Activated CD4-positive, alpha-beta T cell treated with anti-CD3 and anti-CD28 coated beads for 36 hours (primary cell): ENCODE results near the gene CCDC171. TPM values are rescaled to one million over a fixed set of nuclear protein-coding genes. Genes with fewer than 3 reads are reported as not detected.

ENCODE experiments used
- ATAC-seq: fragments of 200-7000 bp; cut with Tn5 transposase; one replicate; pipeline ENCODE4 v1.10.0; 2021; ENCODE audit warnings: mild to moderate bottlenecking, moderate library complexity
- CTCF ChIA-PET: fragments of 350-600 bp; sonication (Branson Sonifier 250); formaldehyde crosslinking; loops from one replicate; lab custom pipeline; 2021; ENCODE audit warnings: antibody characterized with exemption; lab: Charles Lee
- POLR2A ChIA-PET: fragments of 350-600 bp; sonication (Branson Sonifier 250); formaldehyde crosslinking; loops from one replicate; lab custom pipeline; 2021; ENCODE audit warnings: antibody characterized with exemption, inconsistent platforms; lab: Charles Lee
- DNase-seq: peaks from one replicate; pipeline ENCODE4 v3.0.0-alpha.2; 2020
- H3K27ac Mint-ChIP-seq: one replicate; pipeline ENCODE4 v1.8.0; 2021; ENCODE audit warnings: mixed read lengths
- H3K27me3 Mint-ChIP-seq: one replicate; pipeline ENCODE4 v1.8.0; 2021; ENCODE audit warnings: mixed read lengths
- H3K36me3 Mint-ChIP-seq: one replicate; pipeline ENCODE4 v1.8.0; 2021; ENCODE audit warnings: low read depth, mixed read lengths
- H3K4me1 Mint-ChIP-seq: one replicate; pipeline ENCODE4 v1.8.0; 2021; ENCODE audit warnings: mixed read lengths
- H3K4me3 Mint-ChIP-seq: one replicate; pipeline ENCODE4 v1.8.0; 2021; ENCODE audit warnings: mild to moderate bottlenecking, moderate library complexity, mixed read lengths
- H3K9me3 Mint-ChIP-seq: one replicate; pipeline ENCODE4 v1.8.0; 2021; ENCODE audit warnings: low read depth, mixed read lengths
- intact Hi-C, 2 experiments: fragments of 100-400 bp; cut with DNase I in 1 of 2; cut with micrococcal nuclease in 1 of 2; formaldehyde crosslinking; loops; one replicate each; pipeline versions ENCODE4 v1.14.2 to v1.15.1; 2022 to 2024; cut with DNase I, micrococcal nuclease
- total RNA-seq, 2 experiments: library from RNA; stranded (reverse); gene quantifications; one replicate each; pipeline ENCODE4 v1.2.3, GENCODE V29; 2021

The CCDC171 gene
- total RNA-seq, 2 experiments from 2014 or later, result 2.8 to 2.9 TPM

GRCh38 chr9:15612962-15613361, 60.1 kb downstream of the CCDC171 start:
- Mint-ChIP-seq H3K27me3 (no peaks in the 10 kb centered on the region), H3K9me3 (no peaks in the 10 kb centered on the region), H3K36me3 (peaks cover 6% of the 10 kb centered on the region), H3K4me1 (peaks cover 2% of the 10 kb centered on the region), H3K27ac (no peak overlapping the region), H3K4me3 (no peak overlapping the region)
- no peak for DNase-seq
- ATAC-seq, result no peak
- POLR2A ChIA-PET, result no interaction called here
- CTCF ChIA-PET, result interaction anchor here (0.7 kb wide), 1 partner anchor 391 kb away, joined by 4 read pairs; no protein-coding TSS in a partner anchor
- intact Hi-C loops, result no loop called here

GRCh38 chr9:15617782-15618181, 64.9 kb downstream of the CCDC171 start:
- CTCF ChIA-PET, result interaction anchor here (0.6 to 2.0 kb wide), 2 partner anchors 11 to 84 kb away, joined by 3 to 7 read pairs; no protein-coding TSS in a partner anchor
- H3K27me3 Mint-ChIP-seq, result no peaks in the 10 kb centered on the region
- H3K9me3 Mint-ChIP-seq, result no peaks in the 10 kb centered on the region
- no peak for DNase-seq
- POLR2A ChIA-PET, result no interaction called here
- H3K4me3 Mint-ChIP-seq, result no peak overlapping the region
- intact Hi-C loops, result no loop called here
- ATAC-seq, result no peak
- H3K36me3 Mint-ChIP-seq, result peaks cover 6% of the 10 kb centered on the region
- no peaks in the 10 kb centered on the region for H3K4me1 Mint-ChIP-seq
- no peak overlapping the region for H3K27ac Mint-ChIP-seq

- intact Hi-C loops, result no loop called here
- ChIA-PET POLR2A (interaction anchor here (0.6 kb wide), 1 partner anchor 673 kb away, joined by 3 read pairs; no protein-coding TSS in a partner anchor), CTCF (interaction anchor here (0.5 to 2.0 kb wide), 3 partner anchors 12 to 236 kb away, joined by 3 to 7 read pairs (median 3); no protein-coding TSS in a partner anchor)
- Mint-ChIP-seq H3K4me3 (no peak overlapping the region), H3K4me1 (no peaks in the 10 kb centered on the region), H3K27ac (no peak overlapping the region), H3K36me3 (peaks cover 6% of the 10 kb centered on the region), H3K9me3 (no peaks in the 10 kb centered on the region), H3K27me3 (no peaks in the 10 kb centered on the region)
- no peak for ATAC-seq
- no peak for DNase-seq
These were observed 65.9 kb downstream of the CCDC171 start for GRCh38 chr9:15618540-15619331.

GRCh38 chr9:15622318-15622971, 69.6 kb downstream of the CCDC171 start:
- CTCF ChIA-PET, result interaction anchor here (0.7 to 1.5 kb wide), 3 partner anchors 12 to 19 kb away, joined by 3 read pairs; no protein-coding TSS in a partner anchor
- no peak for DNase-seq
- no peak overlapping the region for H3K27ac Mint-ChIP-seq
- no peaks in the 10 kb centered on the region for H3K27me3 Mint-ChIP-seq
- peaks cover 3% of the 10 kb centered on the region for H3K36me3 Mint-ChIP-seq
- H3K4me1 Mint-ChIP-seq, result no peaks in the 10 kb centered on the region
- peaks cover 4% of the 10 kb centered on the region for H3K9me3 Mint-ChIP-seq
- no peak overlapping the region for H3K4me3 Mint-ChIP-seq
- no peak for ATAC-seq
- POLR2A ChIA-PET, result no interaction called here
- intact Hi-C loops, result no loop called here

GRCh38 chr9:15635752-15636151, 82.9 kb downstream of the CCDC171 start:
- Mint-ChIP-seq H3K9me3 (peaks cover 2% of the 10 kb centered on the region), H3K4me1 (no peaks in the 10 kb centered on the region), H3K27ac (no peak overlapping the region), H3K27me3 (no peaks in the 10 kb centered on the region), H3K4me3 (no peak overlapping the region), H3K36me3 (no peaks in the 10 kb centered on the region)
- ATAC-seq, result no peak
- no peak for DNase-seq
- CTCF ChIA-PET, result interaction anchor here (1.3 kb wide), 1 partner anchor 24 kb away, joined by 3 read pairs; no protein-coding TSS in a partner anchor
- intact Hi-C loops, result no loop called here
- POLR2A ChIA-PET, result no interaction called here

- ChIA-PET CTCF (interaction anchor here (1.1 kb wide), 1 partner anchor 12 kb away, joined by 5 read pairs; no protein-coding TSS in a partner anchor), POLR2A (no interaction called here)
- no peak overlapping the region for H3K4me3 Mint-ChIP-seq
- no peak for ATAC-seq
- H3K36me3 Mint-ChIP-seq, result no peaks in the 10 kb centered on the region
- DNase-seq, result no peak
- no peaks in the 10 kb centered on the region for H3K9me3 Mint-ChIP-seq
- no peak overlapping the region for H3K27ac Mint-ChIP-seq
- intact Hi-C loops, result loop anchor here in 1 of 2 experiments (10.0 kb wide), 1 partner anchor 535 kb away; no protein-coding TSS in a partner anchor
- H3K4me1 Mint-ChIP-seq, result no peaks in the 10 kb centered on the region
- peaks cover 3% of the 10 kb centered on the region for H3K27me3 Mint-ChIP-seq
These were observed 87.3 kb downstream of the CCDC171 start for GRCh38 chr9:15640121-15640520.

- no peak for DNase-seq
- Mint-ChIP-seq H3K36me3 (no peaks in the 10 kb centered on the region), H3K4me3 (no peak overlapping the region), H3K9me3 (no peaks in the 10 kb centered on the region), H3K27me3 (peaks cover 3% of the 10 kb centered on the region), H3K27ac (no peak overlapping the region), H3K4me1 (no peaks in the 10 kb centered on the region)
- intact Hi-C loops, result loop anchor here in 1 of 2 experiments (10.0 kb wide), 1 partner anchor 536 kb away; no protein-coding TSS in a partner anchor
- CTCF ChIA-PET, result interaction anchor here (0.7 to 1.9 kb wide), 4 partner anchors 11 to 541 kb away, joined by 3 to 6 read pairs (median 4); no protein-coding TSS in a partner anchor
- no peak for ATAC-seq
- POLR2A ChIA-PET, result no interaction called here
These were observed 88.4 kb downstream of the CCDC171 start for GRCh38 chr9:15641291-15641690.

GRCh38 chr9:15642369-15642962, 89.6 kb downstream of the CCDC171 start:
- H3K9me3 Mint-ChIP-seq, result no peaks in the 10 kb centered on the region
- no peak overlapping the region for H3K4me3 Mint-ChIP-seq
- H3K27me3 Mint-ChIP-seq, result peaks cover 3% of the 10 kb centered on the region
- POLR2A ChIA-PET, result no interaction called here
- intact Hi-C loops, result loop anchor here in 1 of 2 experiments (10.0 kb wide), 1 partner anchor 538 kb away; no protein-coding TSS in a partner anchor
- ATAC-seq (no peak), DNase-seq (no peak)
- no peak overlapping the region for H3K27ac Mint-ChIP-seq
- CTCF ChIA-PET, result interaction anchor here (0.7 to 1.9 kb wide), 2 partner anchors 35 to 1283 kb away, joined by 3 to 6 read pairs; no protein-coding TSS in a partner anchor
- H3K4me1 Mint-ChIP-seq, result no peaks in the 10 kb centered on the region
- no peaks in the 10 kb centered on the region for H3K36me3 Mint-ChIP-seq

- H3K4me3 Mint-ChIP-seq, result no peak overlapping the region
- H3K9me3 Mint-ChIP-seq, result peaks cover 1% of the 10 kb centered on the region
- H3K36me3 Mint-ChIP-seq, result no peaks in the 10 kb centered on the region
- POLR2A ChIA-PET, result no interaction called here
- CTCF ChIA-PET, result no interaction called here
- ATAC-seq (no peak), DNase-seq (no peak)
- no peak overlapping the region for H3K27ac Mint-ChIP-seq
- H3K4me1 Mint-ChIP-seq, result no peaks in the 10 kb centered on the region
- intact Hi-C loops, result no loop called here
- no peaks in the 10 kb centered on the region for H3K27me3 Mint-ChIP-seq
These were observed 117.4 kb downstream of the CCDC171 start for GRCh38 chr9:15670246-15670645.

- Mint-ChIP-seq H3K4me1 (no peaks in the 10 kb centered on the region), H3K4me3 (no peak overlapping the region), H3K9me3 (peaks cover 1% of the 10 kb centered on the region), H3K27ac (no peak overlapping the region), H3K36me3 (no peaks in the 10 kb centered on the region), H3K27me3 (no peaks in the 10 kb centered on the region)
- ATAC-seq, result no peak
- ChIA-PET POLR2A (no interaction called here), CTCF (no interaction called here)
- no peak for DNase-seq
- intact Hi-C loops, result no loop called here
These were observed 118.1 kb downstream of the CCDC171 start for GRCh38 chr9:15670894-15671293.

GRCh38 chr9:15693701-15694100, 140.9 kb downstream of the CCDC171 start:
- POLR2A ChIA-PET, result interaction anchor here (0.6 kb wide), 1 partner anchor 303 kb away, joined by 4 read pairs; no protein-coding TSS in a partner anchor
- Mint-ChIP-seq H3K27me3 (no peaks in the 10 kb centered on the region), H3K27ac (no peak overlapping the region), H3K9me3 (peaks cover under 1% of the 10 kb centered on the region), H3K4me1 (no peaks in the 10 kb centered on the region), H3K36me3 (no peaks in the 10 kb centered on the region), H3K4me3 (no peak overlapping the region)
- ATAC-seq (no peak), DNase-seq (no peak)
- intact Hi-C loops, result no loop called here
- CTCF ChIA-PET, result no interaction called here
